Esophagus muscularis mucosa (tissue), 3 donors: ENCODE data around the gene ZNF736.

Experiments used
- CTCF ChIP-seq, 3 experiments: fragments of 200-600 bp in 2 of 3; fragments of 450-650 bp in 1 of 3; sonication (generic) in 2 of 3; IDR thresholded peaks; one replicate each; pipeline ENCODE4 v1.5.1; 2017 to 2019; ENCODE audit warnings: antibody characterized with exemption in 3 of 3, mild to moderate bottlenecking in 2 of 3, moderate library complexity in 1 of 3
- POLR2A ChIP-seq: fragments of 450-650 bp; IDR thresholded peaks from one replicate; pipeline ENCODE4 v1.6.1; 2017; ENCODE audit warnings: antibody characterized with exemption, moderate library complexity, mild to moderate bottlenecking, low read depth
- POLR2AphosphoS5 ChIP-seq, 2 donors: sonication (generic); formaldehyde crosslinking; IDR thresholded peaks; one replicate each; pipeline ENCODE4 v1.6.1; 2017; ENCODE audit warnings: antibody characterized with exemption in 2 of 2

GRCh38 chr7:64294701-64295420 is 18.9 kb upstream of the ZNF736 start:
- TF ChIP-seq CTCF (IDR thresholded peaks at IDR 0.05) (no peak), POLR2A (no peak), POLR2AphosphoS5 (IDR thresholded peaks at IDR 0.05) (no peak)
